Adipose tissue (tissue), 3 donors: ENCODE measurements around the gene HABP4. TPM values are rescaled to one million over a fixed set of nuclear protein-coding genes. Genes with fewer than 3 reads are reported as not detected.

Experiments used
- H3K27ac ChIP-seq: one replicate; pipeline ENCODE4 v1.5.1; 2013; ENCODE audit warnings: low read depth, low read length
- WGBS, 3 donors: extraction: QIAGEN DNeasy Blood & Tissue Kit; methylation state at CpG; one replicate each; pipeline ENCODE4 v1.1.7; 2013; 5-methylcytosine and 5-hydroxymethylcytosine counted together
- polyA plus RNA-seq, 3 donors: library from polyadenylated mRNA; stranded (reverse); fragments of 200-250 nt; gene quantifications; one replicate each; pipeline ENCODE4 v1.2.3, GENCODE V29; 2013
- donor health status: healthy with polysubstance abuse.
- donor health status: Bipolar disorder and iron deficiency.
- donor health status: healthy.

Gene HABP4
- polyA plus RNA-seq, 3 donors: 3.1 to 17.9 (median 10.9) TPM

DNA sequence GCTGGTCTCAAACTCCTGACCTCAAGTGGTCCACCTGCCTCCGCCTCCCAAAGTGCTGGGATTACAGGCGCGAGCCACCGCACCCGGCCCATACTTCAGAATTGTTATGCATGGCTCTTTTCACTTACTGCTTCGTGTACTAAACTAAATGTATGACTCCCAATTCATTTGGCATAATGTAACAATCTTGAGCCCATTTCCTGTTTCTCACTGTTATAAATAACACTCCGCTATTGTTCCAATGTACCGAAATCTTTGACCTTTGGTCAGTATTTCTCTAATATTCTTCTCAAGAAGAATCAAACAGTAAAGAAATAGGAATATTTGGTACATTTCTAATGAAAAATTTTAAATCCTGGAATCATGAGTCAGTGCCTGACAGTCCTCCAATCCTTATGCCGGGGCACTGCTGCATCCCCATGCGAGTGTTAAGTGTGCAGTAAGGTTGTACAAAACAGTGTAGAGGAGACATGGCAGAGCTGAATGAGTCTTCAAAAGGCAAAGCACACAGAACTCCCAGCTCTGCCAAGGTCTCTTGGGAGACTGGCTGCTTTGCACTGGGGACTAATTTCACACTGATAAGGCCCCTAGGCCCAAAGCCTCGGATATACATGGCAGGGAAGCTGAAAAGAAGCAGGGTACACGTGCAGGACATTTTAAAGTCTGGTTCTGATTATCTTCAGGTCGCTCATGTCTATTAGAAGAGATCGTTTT is 58.4 kb downstream of the HABP4 start:
- 75 to 87% (median 86%) methylated on average over 14 of the region's 14 CpGs for WGBS, 3 donors
- H3K27ac ChIP-seq: no peak overlapping the region

DNA sequence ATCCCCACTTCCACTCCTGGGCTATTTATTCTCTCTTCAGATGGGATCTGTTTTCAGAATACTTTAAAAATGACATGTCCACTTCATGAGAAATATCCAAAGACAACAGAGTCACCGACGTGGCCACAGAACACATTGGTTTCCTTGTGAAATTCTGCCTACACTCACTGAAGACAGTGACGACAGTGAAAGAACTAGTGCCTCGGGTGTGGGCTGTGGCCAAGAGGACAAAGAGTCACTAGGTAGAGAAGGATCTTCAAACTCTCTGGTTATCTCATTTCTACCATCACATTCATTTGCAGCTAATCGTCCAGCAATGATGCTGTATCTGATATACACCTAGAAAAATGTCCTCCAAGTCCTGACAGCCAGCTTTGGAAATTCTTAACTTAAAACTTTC is 59.1 kb downstream of the HABP4 start:
- 89 to 95% (median 94%) methylated on average over 5 of the region's 5 CpGs for WGBS, 3 donors
- H3K27ac ChIP-seq: no peak overlapping the region

DNA sequence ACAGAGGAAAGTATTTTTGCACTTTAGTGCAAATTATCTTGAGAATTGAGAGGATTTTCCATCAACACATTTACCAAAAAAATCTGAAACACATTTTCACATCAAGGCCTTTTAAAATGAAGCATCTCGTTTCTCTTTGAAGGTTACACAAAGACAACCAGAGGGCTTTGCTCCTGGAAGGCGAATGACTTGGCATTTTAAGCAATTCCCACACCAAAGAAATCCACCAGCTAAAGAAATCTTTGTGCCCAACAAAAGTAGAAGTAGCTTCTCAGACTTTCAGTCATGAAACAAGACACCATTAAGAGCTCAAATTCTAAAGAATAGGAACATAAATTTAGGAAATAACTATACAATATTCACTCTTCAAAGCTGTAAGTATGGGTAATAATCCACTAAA is 59.9 kb downstream of the HABP4 start:
- WGBS, 3 donors: 71 to 83% (median 79%) methylated on average over 2 of the region's 2 CpGs
- no peak overlapping the region for H3K27ac ChIP-seq

DNA sequence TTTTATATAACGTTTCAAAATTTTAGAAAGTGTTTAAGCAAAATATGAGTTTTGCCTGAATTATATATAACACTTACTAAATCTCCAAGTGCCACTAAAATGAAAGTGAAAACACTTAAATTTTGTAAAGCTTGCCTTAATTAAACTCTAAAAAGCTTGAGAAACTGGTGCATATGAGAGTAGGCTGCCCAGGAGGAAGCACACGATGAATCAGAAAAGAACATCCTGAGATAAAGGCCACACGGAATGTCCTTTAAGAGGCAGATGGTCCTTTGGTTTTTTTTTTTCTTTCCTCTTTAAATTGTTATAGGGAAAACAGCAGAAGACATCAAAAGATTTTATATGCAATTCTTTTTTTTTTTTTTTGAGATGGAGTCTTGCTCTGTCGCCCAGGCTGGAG is 60.3 kb downstream of the HABP4 start:
- WGBS, 3 donors: 78 to 89% (median 79%) methylated on average over 4 of the region's 4 CpGs
- no peak overlapping the region for H3K27ac ChIP-seq

DNA sequence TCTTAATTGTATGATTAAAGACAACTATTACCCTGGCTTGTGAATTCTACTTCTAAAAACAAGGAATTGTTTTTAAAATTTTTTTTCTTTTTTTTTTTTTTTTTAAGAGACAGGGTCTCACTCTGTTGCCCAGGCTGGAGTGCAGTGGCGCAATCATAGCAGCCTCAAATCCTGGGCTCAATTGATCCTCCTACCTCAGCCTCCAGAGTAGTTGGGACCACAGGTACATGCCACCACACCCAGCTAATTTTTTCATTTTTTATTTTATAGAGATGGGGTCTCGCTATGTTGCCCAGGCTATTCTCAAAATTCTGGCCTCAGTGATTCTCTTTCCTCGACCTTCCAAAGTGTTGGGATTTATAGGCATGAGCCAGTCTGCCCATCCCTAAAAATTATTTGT is 62.3 kb downstream of the HABP4 start:
- H3K27ac ChIP-seq: no peak overlapping the region
- 95 to 98% (median 96%) methylated on average over 3 of the region's 3 CpGs for WGBS, 3 donors

DNA sequence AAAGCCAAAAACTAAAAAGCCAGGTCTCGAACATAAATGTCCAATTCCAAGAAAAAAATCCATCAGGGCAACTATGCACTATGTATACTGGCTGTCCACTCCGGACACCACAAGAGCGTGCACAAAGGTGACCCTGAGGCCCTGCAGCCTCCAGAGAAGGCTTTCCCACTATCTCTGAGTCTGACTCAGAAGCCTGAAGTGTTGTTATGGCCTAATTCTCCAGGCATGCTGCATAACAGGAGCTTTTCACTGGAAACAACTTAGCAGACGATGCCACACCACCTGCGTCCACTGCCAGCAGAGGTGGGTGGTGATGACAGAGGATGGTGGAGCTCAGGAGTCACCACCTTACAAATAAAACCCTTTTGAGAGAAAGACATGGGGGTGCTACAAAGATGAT is 63.7 kb downstream of the HABP4 start:
- no peak overlapping the region for H3K27ac ChIP-seq
- WGBS, 3 donors: 90 to 95% (median 94%) methylated on average over 5 of the region's 5 CpGs

DNA sequence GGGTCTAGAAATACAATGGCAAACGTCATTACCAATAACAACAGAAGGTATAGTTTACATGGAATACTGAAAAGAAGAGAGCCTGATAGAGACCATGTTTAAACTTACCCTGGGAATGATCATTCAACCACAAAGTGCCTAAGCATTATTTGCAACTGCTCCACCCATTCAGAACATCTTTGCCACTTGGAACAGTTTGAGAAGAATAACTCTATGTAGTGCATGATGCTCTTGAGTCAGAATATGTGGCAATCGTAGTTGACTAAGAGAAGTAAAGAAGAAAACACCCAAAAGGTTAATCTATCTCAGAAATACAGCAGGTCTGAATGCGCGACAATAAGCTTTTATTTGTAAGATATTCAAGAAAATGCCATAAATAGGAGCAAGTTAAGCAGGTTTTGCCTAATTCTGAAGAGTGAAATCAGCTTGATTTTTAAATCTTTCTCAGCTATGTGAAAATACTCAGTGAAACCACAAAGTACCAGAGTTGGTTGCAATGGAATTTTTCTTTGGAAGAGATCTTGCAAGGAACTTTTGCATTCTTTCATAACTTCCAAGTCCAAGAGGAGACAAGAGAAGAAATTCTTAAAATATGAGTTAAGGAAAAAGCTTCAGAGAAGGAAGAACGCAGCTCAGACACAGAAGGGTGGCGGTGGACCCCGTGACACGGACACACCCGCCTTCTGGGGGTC is 64.3 kb downstream of the HABP4 start:
- WGBS, 3 donors: 67 to 80% (median 74%) methylated on average over 9 of the region's 9 CpGs
- peak overlapping the region; percentile 44 for H3K27ac ChIP-seq

DNA sequence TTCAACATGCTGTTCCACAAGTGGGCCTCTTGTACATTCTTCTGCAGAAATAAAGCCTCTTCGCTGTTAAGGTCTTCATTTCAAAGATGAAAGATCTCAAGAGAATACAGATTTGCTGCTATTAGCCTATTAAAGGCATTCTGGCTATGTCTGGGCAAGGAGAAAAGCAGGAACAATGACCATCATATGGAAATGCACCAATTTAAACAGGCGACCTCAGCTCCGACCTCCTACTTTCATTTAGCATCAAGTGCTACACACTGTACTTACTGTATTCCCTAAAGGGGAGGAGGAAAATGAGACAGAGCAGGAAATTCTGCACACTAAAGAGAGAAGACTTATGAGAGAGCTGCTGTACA is 64.8 kb downstream of the HABP4 start:
- 58 to 81% (median 75%) methylated on average over 3 of the region's 3 CpGs for WGBS, 3 donors
- H3K27ac ChIP-seq: peak overlapping the region; percentile 44

DNA sequence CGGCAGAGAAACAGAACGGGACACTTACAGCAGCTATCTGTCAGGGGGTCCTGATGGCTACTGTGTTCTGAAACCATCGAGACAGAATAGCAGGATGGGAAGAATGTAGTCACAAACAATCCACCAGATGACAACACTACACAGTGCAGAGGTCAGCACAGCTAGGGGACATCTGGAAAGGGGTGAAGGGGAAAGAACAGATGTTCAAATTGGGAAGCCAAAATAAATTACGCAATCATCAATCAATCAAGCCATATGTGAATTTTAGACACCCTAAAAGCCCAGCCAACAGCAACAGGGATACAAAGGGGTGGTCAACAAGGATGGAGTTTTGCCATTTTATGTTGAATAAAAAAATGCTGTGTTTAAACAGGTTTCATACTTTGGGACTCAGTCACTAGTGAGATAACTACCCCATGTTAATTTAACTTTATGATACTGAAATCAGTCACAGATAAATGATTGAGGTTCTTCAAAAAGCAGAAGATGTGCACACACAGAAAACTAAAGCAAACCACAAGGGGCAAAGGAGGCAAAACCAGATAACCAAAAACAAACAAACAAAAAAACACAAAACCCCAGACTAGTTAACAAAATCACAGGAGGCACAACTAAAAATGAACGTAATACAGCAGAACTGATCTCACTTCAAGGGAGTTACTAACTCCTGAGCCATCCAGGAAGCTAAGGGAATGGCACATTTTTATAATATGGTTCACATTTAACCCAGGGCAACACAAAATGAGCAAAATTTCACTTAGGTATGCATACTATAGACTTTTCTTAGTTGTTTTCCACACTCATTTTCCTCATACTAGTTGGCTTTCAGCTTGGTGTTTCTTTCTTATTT is 65.9 kb downstream of the HABP4 start:
- 55 to 74% (median 64%) methylated on average over 5 of the region's 5 CpGs for WGBS, 3 donors
- H3K27ac ChIP-seq: no peak overlapping the region

DNA sequence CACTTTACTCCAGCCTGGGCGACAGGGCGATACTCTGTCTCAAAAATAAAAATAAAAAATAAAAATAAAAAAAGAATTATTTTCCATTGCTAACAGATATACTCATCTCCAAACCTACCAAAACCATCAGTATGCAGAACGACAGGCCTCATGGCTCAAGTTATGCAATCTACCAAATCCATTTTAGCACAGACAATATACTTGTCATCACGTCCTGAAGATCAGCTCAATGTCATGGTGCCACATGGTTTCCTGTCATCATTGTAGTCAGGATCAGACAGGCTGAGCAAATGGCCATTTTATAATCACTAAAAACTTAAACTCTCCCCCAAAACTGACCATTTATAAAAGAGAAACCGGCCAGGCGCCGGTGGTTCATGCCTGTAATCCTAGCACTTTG is 69.1 kb downstream of the HABP4 start:
- no peak overlapping the region for H3K27ac ChIP-seq

DNA sequence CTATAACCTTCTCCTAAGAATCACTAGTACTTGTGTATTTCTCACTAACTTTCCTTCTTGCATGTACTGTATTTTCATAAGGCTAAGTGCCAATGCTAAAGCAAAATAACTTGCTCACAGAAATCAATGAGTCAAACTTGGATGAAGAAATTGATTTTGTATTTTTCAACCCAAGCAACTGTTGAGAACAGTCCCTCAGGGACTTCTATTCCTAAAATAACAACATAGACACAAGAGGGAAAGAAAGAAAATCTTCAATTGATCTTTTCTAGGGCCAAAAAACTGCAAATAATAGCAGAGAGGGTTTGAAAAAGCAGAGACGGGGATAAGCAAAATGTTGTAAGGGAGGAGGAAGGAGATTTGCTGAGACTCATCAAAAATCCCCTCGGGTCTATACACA is 69.8 kb downstream of the HABP4 start:
- no peak overlapping the region for H3K27ac ChIP-seq
- WGBS, 3 donors: 53 to 78% (median 59%) methylated on average over 2 of the region's 2 CpGs

More for the DNA sequence above, 69.1 kb downstream of the HABP4 start:
- WGBS, 3 donors: 92 to 95% (median 93%) methylated on average over 7 of the region's 7 CpGs

DNA sequence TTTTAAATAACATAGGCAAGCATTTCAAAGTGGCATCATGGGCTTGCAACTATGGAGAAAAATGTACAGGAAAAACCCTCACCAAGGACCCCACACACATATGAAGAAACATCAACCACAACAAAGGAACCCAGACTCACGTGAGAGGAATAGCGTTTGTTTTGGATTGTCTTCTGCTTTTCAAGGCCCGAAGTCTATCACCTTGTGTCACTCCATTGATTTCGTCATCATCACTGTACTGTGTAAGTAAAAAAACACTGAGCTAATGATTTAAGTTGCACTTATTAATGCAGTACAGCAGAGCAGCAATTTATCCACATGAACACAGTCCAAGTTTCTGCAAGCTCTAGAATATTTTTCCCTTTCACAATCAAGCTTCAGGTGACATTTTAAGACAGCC is 72.4 kb downstream of the HABP4 start:
- H3K27ac ChIP-seq: no peak overlapping the region
- 49 to 66% (median 61%) methylated on average over 4 of the region's 4 CpGs for WGBS, 3 donors

DNA sequence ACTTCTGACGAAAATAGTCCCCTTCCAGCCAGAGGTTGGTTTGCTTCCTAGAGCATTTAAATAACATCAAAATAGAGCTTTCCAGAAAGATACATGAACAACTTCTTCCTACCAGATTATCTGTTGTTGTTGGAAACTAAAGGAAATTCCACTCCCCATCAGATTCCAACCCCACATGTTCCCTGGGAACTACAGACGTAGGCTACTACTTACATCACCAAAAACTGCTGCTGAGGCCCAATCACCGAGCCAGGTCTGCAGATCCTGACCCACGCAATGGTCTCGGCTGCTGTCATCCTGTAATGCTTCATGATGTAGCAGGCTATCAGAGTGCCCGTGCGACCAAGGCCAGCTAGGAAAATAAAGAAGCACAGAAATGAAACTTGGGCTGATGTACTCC is 73.4 kb downstream of the HABP4 start:
- no peak overlapping the region for H3K27ac ChIP-seq
- WGBS, 3 donors: 85 to 90% (median 87%) methylated on average over 7 of the region's 7 CpGs

DNA sequence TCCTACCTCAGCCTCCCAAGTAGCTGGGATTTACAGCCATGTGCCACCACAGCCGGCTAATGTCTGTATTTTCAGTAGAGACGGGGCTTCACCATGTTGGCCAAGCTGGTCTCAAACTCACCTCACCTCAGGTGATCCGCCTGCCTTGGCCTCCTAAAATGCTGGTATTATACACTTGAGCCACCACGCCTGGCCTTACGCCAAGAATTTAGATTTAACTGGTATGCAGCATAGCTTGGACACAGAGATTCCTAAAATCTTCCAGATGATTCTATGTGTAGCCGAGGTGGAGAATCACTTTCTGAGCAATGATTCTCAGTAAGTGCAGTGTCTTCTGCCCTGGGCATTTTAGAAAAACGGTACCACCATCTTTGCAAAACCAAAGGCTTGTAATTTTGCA is 74.1 kb downstream of the HABP4 start:
- 91 to 94% (median 93%) methylated on average over 7 of the region's 7 CpGs for WGBS, 3 donors
- H3K27ac ChIP-seq: no peak overlapping the region

DNA sequence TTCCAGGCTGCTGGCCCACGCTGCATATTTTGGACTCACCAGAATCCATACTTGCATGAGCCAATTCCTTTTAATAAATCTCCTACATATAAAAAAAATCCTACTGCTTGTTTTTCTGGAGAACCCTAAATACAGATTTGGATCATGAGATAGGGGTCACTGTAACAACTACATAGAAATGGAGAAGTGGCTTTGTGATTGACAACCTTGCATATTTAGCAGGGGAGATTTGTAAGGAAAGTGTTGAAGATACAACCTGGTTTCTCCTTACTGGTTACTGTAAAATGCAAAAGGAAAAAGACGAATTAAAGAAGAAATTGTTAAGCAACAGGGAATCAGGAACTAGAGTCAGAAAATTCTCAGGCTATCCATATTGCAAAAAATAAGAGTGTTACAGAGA is 74.8 kb downstream of the HABP4 start:
- no peak overlapping the region for H3K27ac ChIP-seq
- WGBS, 3 donors: 73 to 89% (median 79%) methylated on average over 2 of the region's 2 CpGs

DNA sequence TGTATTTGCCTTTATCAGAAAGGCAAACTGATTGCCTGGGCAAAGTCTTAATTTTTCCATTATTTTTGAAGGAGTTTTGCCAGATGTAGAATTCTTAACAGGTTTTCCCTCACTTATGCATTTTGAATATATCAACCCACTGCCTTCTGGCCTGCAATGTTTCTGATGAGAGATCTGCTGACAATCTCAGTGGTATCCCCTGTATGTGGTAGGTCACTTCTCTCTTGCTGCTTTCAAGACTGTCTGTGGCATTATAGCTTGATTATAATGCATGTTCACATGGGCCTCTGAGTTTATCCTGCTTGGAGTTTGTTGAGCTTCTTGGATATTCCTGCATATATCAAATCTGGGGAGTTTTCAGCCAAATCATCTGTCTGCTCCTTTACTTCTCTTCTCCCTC is 82.2 kb downstream of the HABP4 start:
- no peak overlapping the region for H3K27ac ChIP-seq

DNA sequence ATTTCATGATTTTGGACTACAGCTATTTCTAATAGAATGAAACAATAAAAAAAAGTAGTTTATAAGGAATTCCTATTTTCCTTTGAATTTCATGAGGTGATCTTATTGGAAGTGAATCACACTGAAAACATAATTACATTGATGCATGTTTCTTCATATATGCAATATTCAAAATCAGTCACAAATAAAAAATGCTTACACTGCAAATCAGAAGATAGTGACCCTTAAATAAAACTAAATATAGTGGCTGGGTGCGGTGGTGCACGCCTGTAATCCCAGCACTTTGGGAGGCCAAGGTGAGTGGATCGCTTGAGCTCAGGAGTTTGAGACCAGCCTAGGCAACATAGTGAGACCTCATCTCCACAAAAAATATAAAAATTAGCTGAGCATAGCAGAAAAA is 90.1 kb downstream of the HABP4 start:
- 96 to 99% (median 99%) methylated on average over 3 of the region's 3 CpGs for WGBS, 3 donors

More for the DNA sequence above, 90.1 kb downstream of the HABP4 start:
- no peak overlapping the region for H3K27ac ChIP-seq
